GM19023 (cell line): Measurements from ENCODE around the gene COX7B.
A peak's percentile ranks its signal among the peaks of the same experiment; 100 is the strongest.
"Not testable (repeated sequence)": the region's sequence is repeated elsewhere in the genome, so short reads cannot be mapped to it uniquely, and the experiment has no call there.

Experiments used
- ATAC-seq: cut with Tn5 transposase; IDR thresholded peaks from one replicate; pipeline ENCODE4 v1.9.1; 2021; ENCODE audit warnings: mild to moderate bottlenecking, moderate library complexity; ENCODE audit not compliant: unreplicated experiment

COX7B gene

GRCh38 chrX:77899081-77899828 lies at the start of gene COX7B:
TSS of gene COX7B (plus strand) at chrX:77899468. CDS start at chrX:77899554, 86 bp downstream.
- peak; percentile 48 for ATAC-seq

- no peak for ATAC-seq
These were observed 23.9 kb upstream of the COX7B start for GRCh38 chrX:77875372-77875771.

GRCh38 chrX:77881418-77881817 lies 17.9 kb upstream of the COX7B start:
- not testable (repeated sequence) for ATAC-seq

GRCh38 chrX:77892887-77893286 lies 6.4 kb upstream of the COX7B start:
- ATAC-seq, result no peak

GRCh38 chrX:77893713-77894112 lies 5.6 kb upstream of the COX7B start:
- ATAC-seq, result no peak

GRCh38 chrX:77894921-77895886 lies 4.1 kb upstream of the COX7B start, which contains the start of gene MAGT1:
TSS of gene MAGT1 (minus strand) at chrX:77895435. CDS start at chrX:77895410, 25 bp downstream.
- ATAC-seq, result peak; percentile 96

GRCh38 chrX:77900688-77901087 lies 1.4 kb downstream of the COX7B start:
- no peak for ATAC-seq

- ATAC-seq, result no peak
These were observed 2.2 kb downstream of the COX7B start for GRCh38 chrX:77901506-77901905.

GRCh38 chrX:77910108-77910840 lies 11.0 kb downstream of the COX7B start, which contains the start of gene ATP7A:
TSS of gene ATP7A (plus strand) at chrX:77910693. CDS start at chrX:77971642, 60,949 bp downstream.
- ATAC-seq, result peak; percentile 98

GRCh38 chrX:77917294-77917933 lies 18.1 kb downstream of the COX7B start:
- no peak for ATAC-seq

- no peak for ATAC-seq
These were observed 19.3 kb downstream of the COX7B start for GRCh38 chrX:77918568-77918967.

GRCh38 chrX:77919370-77919769 lies 20.1 kb downstream of the COX7B start:
- not testable (repeated sequence) for ATAC-seq

- no peak for ATAC-seq
These were observed 23.5 kb downstream of the COX7B start for GRCh38 chrX:77922787-77923186.

- no peak for ATAC-seq
These were observed 25.1 kb downstream of the COX7B start for GRCh38 chrX:77924320-77924859.

- no peak for ATAC-seq
These were observed 26.5 kb downstream of the COX7B start for GRCh38 chrX:77925764-77926163.

- no peak for ATAC-seq
These were observed 31.3 kb downstream of the COX7B start for GRCh38 chrX:77930581-77930980.

GRCh38 chrX:77935886-77936285 lies 36.6 kb downstream of the COX7B start:
- ATAC-seq, result no peak

GRCh38 chrX:77936299-77936698 lies 37.0 kb downstream of the COX7B start:
- no peak for ATAC-seq

- no peak for ATAC-seq
These were observed 38.0 kb downstream of the COX7B start for GRCh38 chrX:77937291-77937690.

GRCh38 chrX:77938083-77938680 lies 38.9 kb downstream of the COX7B start:
- ATAC-seq, result no peak
